Neural progenitor cell (in vitro differentiated cells): ENCODE measurements around the gene PCGF1. TPM values are rescaled to one million over a fixed set of nuclear protein-coding genes. Genes with fewer than 3 reads are reported as not detected.

Experiments
- DNase-seq: peaks from one replicate; pipeline ENCODE4 v3.0.0-alpha.2; 2016; ENCODE audit warnings: low spot score
- H2AFZ ChIP-seq: fragments of 200-600 bp; sonication (generic); replicated peaks from 2 replicates; pipeline ENCODE4 v1.6.1; 2016; ENCODE audit warnings: antibody characterized with exemption
- H3F3A ChIP-seq: fragments of 200-600 bp; sonication (generic); 2 replicates; pipeline ENCODE4 v1.6.1; 2016; ENCODE audit warnings: antibody characterized with exemption, low read depth
- H3K27ac ChIP-seq: fragments of 200-600 bp; sonication (generic); 2 replicates; pipeline ENCODE4 v1.5.1; 2016; ENCODE audit warnings: mild to moderate bottlenecking
- H3K27me3 ChIP-seq: fragments of 200-600 bp; sonication (generic); 2 replicates; pipeline ENCODE4 v1.6.1; 2016; ENCODE audit warnings: mild to moderate bottlenecking, moderate library complexity
- H3K36me3 ChIP-seq: fragments of 200-600 bp; sonication (generic); 2 replicates; pipeline ENCODE4 v1.5.1; 2016
- H3K4me1 ChIP-seq: fragments of 200-600 bp; sonication (generic); 2 replicates; pipeline ENCODE4 v1.6.1; 2016; ENCODE audit warnings: mixed run types
- H3K4me2 ChIP-seq: fragments of 200-600 bp; sonication (generic); 2 replicates; pipeline ENCODE4 v1.6.1; 2016
- H3K4me3 ChIP-seq: fragments of 200-600 bp; sonication (generic); 2 replicates; pipeline ENCODE4 v1.5.1; 2016
- H3K79me2 ChIP-seq: fragments of 200-600 bp; sonication (generic); 2 replicates; pipeline ENCODE4 v1.6.1; 2016; ENCODE audit warnings: low read depth
- H3K9ac ChIP-seq: fragments of 200-600 bp; sonication (generic); 2 replicates; pipeline ENCODE4 v1.6.1; 2016
- H3K9me3 ChIP-seq: fragments of 200-600 bp; sonication (generic); 2 replicates; pipeline ENCODE4 v1.5.1; 2016; ENCODE audit warnings: low read depth
- H4K20me1 ChIP-seq: fragments of 200-600 bp; sonication (generic); 2 replicates; pipeline ENCODE4 v1.6.1; 2016; ENCODE audit warnings: low read depth
- H3K27ac Mint-ChIP-seq: 3 replicates; pipeline ENCODE4 v1.8.0; 2021; ENCODE audit warnings: mixed read lengths
- H3K27me3 Mint-ChIP-seq: 2 replicates; pipeline ENCODE4 v1.8.0; 2022; ENCODE audit warnings: low read depth, mild to moderate bottlenecking, inconsistent platforms, moderate library complexity, mixed read lengths; ENCODE audit not compliant: insufficient read depth
- H3K36me3 Mint-ChIP-seq: 3 replicates; pipeline ENCODE4 v1.8.0; 2021; ENCODE audit warnings: mixed read lengths
- H3K4me1 Mint-ChIP-seq: 3 replicates; pipeline ENCODE4 v1.8.0; 2021; ENCODE audit warnings: mixed read lengths
- H3K4me3 Mint-ChIP-seq: 3 replicates; pipeline ENCODE4 v1.8.0; 2021; ENCODE audit warnings: mild to moderate bottlenecking, moderate library complexity, mixed read lengths
- H3K9me3 Mint-ChIP-seq: 3 replicates; pipeline ENCODE4 v1.8.0; 2020; ENCODE audit warnings: mixed read lengths
- EZH2 ChIP-seq: fragments of 200-600 bp; sonication (generic); IDR thresholded peaks from 2 replicates; pipeline ENCODE4 v1.6.1; 2017; ENCODE audit warnings: antibody characterized with exemption, mild to moderate bottlenecking, moderate library complexity
- EZH2phosphoT487 ChIP-seq: fragments of 200-600 bp; sonication (generic); IDR thresholded peaks from 2 replicates; pipeline ENCODE4 v1.6.1; 2017; ENCODE audit warnings: antibody characterized with exemption
- total RNA-seq: library from RNA; depleted of rRNA; stranded (reverse); fragments of >200 nt; gene quantifications from 2 replicates; pipeline ENCODE4 v1.2.3, GENCODE V29; 2015; ENCODE audit warnings: low replicate concordance
- TF ChIP-seq, protein P1 (sequence below): fragments of 200-600 bp; sonication (generic); IDR thresholded peaks from 2 replicates; pipeline ENCODE4 v1.5.1; 2017; ENCODE audit warnings: antibody characterized with exemption, mild to moderate bottlenecking

Gene PCGF1
- total RNA-seq, 1 donor from 2014 or later = 10.9 TPM

DNA sequence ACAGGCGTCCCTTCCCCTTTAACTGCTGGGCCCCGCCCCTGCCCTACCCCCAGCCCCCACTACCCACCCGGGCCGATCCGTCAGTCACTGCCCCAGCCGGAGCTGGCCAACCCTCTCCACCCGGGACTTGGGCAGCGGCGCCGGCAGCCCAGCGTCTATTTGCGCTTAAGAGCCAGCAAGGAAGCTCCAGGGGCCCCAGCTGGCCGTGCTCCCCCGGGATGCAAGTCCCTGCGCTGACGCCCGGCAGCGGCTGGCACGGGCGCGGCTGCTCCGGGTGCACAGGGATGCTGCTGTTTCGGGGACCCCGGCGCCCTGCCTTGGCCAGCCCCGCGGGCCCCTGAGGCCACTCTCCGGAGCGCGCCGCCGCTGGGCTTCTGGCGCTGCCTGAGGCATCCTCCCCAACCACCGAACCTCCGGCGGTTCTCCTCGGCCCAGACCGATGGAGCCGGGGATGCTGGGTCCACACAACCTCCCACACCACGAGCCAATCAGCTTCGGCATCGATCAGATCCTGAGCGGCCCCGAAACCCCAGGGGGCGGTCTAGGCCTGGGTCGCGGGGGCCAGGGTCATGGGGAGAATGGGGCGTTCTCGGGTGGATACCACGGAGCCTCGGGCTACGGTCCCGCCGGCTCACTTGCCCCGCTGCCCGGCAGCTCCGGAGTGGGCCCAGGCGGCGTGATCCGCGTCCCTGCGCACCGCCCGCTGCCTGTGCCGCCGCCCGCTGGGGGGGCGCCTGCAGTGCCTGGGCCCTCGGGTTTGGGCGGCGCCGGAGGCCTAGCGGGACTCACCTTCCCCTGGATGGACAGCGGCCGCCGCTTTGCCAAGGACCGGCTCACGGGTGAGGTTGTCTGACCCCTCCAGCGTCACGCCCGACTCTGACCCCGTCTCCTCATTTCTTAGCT, 7.1 kb upstream of the PCGF1 start, which contains the start of gene TLX2:
Gene TLX2, plus strand, starts transcription at position 83 of the 903 bp plus-strand sequence. Its CDS starts 357 bp downstream, at position 440.
- H3F3A ChIP-seq = peaks cover 41% of the 10 kb centered on the region
- Mint-ChIP-seq H3K36me3 (peaks cover 5% of the 10 kb centered on the region), H3K4me1 (peaks cover 19% of the 10 kb centered on the region), H3K9me3 (peaks cover 10% of the 10 kb centered on the region), H3K4me3 (peak within 1 kb of the TSS; percentile 70), H3K27me3 (peaks cover 79% of the 10 kb centered on the region), H3K27ac (no peak within 1 kb of the TSS)
- H3K4me3 ChIP-seq = peak within 1 kb of the TSS; percentile 32
- H2AFZ ChIP-seq = no peak within 1 kb of the TSS
- no peaks in the 10 kb centered on the region for H3K9me3 ChIP-seq
- H3K79me2 ChIP-seq = no peaks in the 10 kb centered on the region
- H3K9ac ChIP-seq = no peak within 1 kb of the TSS
- TF ChIP-seq, protein P1, sequence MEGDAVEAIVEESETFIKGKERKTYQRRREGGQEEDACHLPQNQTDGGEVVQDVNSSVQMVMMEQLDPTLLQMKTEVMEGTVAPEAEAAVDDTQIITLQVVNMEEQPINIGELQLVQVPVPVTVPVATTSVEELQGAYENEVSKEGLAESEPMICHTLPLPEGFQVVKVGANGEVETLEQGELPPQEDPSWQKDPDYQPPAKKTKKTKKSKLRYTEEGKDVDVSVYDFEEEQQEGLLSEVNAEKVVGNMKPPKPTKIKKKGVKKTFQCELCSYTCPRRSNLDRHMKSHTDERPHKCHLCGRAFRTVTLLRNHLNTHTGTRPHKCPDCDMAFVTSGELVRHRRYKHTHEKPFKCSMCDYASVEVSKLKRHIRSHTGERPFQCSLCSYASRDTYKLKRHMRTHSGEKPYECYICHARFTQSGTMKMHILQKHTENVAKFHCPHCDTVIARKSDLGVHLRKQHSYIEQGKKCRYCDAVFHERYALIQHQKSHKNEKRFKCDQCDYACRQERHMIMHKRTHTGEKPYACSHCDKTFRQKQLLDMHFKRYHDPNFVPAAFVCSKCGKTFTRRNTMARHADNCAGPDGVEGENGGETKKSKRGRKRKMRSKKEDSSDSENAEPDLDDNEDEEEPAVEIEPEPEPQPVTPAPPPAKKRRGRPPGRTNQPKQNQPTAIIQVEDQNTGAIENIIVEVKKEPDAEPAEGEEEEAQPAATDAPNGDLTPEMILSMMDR = no peak
- TF ChIP-seq EZH2phosphoT487 (peak; percentile 88), EZH2 (peak; percentile 85)
- peaks cover 100% of the 10 kb centered on the region for H3K27me3 ChIP-seq
- peaks cover 26% of the 10 kb centered on the region for H4K20me1 ChIP-seq
- H3K4me2 ChIP-seq = peak within 1 kb of the TSS; percentile 73
- H3K36me3 ChIP-seq = no peaks in the 10 kb centered on the region
- H3K27ac ChIP-seq = no peak within 1 kb of the TSS
- peak; percentile 66 for DNase-seq
- peaks cover 21% of the 10 kb centered on the region for H3K4me1 ChIP-seq

DNA sequence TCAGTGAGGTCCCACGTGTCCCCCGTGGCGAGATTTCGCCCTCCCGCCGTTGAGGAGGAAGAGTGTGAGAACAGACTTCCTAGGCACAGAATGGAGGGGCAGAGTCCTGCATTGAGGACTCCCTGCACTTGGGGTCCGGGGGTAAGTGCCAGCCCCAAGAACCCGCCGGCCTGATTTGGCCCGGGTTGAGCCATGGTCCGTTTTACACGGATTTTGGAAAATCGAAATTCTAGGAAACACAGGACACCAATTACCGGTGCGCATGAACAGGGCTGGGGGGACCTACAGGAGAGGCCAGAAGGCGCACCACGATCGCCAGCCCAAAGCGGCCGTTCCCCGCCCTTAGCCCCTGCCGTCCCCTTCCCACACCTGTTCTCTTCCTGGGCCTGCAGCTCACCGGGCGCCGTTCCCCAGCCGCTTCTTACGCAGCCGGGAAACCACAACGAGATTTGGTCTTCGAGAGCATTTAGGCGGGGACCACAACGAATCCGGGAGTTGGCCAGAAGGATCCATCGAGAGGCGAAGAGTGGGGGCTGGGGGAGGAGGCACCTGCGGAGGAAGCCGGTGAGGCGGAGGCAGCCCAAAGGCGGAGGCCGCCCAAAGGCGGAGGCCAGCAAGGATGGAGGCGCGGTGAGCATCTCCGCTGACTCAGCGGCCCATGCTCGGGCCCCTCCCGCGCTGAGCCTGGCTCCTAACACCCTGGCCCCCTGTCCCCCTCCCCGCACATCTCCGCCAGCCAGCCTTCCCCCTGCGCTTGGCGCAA, 6.3 kb upstream of the PCGF1 start:
- no peak overlapping the region for H3K27ac ChIP-seq
- Mint-ChIP-seq H3K4me1 (peaks cover 19% of the 10 kb centered on the region), H3K9me3 (peaks cover 10% of the 10 kb centered on the region), H3K4me3 (peak overlapping the region; percentile 53), H3K27ac (no peak overlapping the region), H3K27me3 (peaks cover 74% of the 10 kb centered on the region), H3K36me3 (peaks cover 5% of the 10 kb centered on the region)
- TF ChIP-seq EZH2phosphoT487 (peak; percentile 11), EZH2 (peak; percentile 74)
- TF ChIP-seq, protein P1 = no peak
- no peaks in the 10 kb centered on the region for H3K9me3 ChIP-seq
- H3F3A ChIP-seq = peaks cover 48% of the 10 kb centered on the region
- no peak overlapping the region for H2AFZ ChIP-seq
- peak overlapping the region; percentile 32 for H3K4me3 ChIP-seq
- peaks cover 100% of the 10 kb centered on the region for H3K27me3 ChIP-seq
- peaks cover 21% of the 10 kb centered on the region for H3K4me1 ChIP-seq
- H3K4me2 ChIP-seq = peak overlapping the region; percentile 73
- no peak overlapping the region for H3K9ac ChIP-seq
- H4K20me1 ChIP-seq = peaks cover 26% of the 10 kb centered on the region
- H3K79me2 ChIP-seq = no peaks in the 10 kb centered on the region
- peak; percentile 54 for DNase-seq
- H3K36me3 ChIP-seq = no peaks in the 10 kb centered on the region

DNA sequence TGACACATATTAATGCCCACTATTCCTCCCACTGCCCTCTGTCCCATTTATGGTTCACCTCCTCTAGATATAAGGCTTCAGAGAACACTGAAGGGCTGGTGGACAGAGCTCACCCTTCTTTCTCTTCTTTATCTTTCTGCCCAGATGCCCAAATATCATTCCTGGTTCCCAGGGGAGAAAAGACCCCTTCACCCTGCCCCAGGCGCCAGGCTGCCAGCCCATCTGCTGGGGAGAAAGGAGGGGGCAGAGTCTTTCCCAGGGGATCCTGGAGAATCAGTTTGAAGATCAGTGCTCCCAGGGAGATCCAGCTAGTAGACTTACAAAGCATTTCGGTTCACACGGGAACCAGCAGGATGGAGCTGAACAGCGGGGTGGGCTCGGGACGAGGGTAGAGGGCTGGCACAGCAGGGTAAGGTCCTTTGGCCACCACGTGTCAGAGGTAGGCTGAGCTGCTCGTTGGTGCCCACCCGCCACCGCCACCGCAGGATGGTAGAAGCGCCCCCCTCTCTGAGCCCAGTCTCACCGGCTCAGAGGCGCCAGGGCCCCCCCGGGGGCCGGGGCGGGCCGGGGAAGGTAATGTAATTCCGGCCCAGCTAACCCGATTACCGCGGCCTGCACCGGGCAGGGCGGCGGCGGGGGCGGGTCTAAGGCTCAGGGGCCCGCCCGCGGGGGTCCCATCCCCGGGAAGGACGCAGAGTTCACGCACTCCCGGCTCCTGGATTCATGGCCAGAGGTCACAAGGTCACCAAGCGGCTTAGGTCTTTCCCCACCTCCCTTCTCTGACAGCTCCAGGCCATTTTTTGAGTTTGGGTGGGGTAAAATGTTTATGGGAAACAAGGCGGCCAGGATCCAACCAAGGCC, 5.5 kb upstream of the PCGF1 start:
- Histone ChIP-seq H2AFZ (no peak overlapping the region), H3K9ac (no peak overlapping the region), H3K4me2 (peak overlapping the region; percentile 73), H3K79me2 (no peaks in the 10 kb centered on the region), H3K27me3 (peaks cover 100% of the 10 kb centered on the region), H4K20me1 (peaks cover 26% of the 10 kb centered on the region), H3F3A (peaks cover 56% of the 10 kb centered on the region), H3K9me3 (no peaks in the 10 kb centered on the region), H3K36me3 (no peaks in the 10 kb centered on the region), H3K4me3 (peak overlapping the region; percentile 20), H3K27ac (no peak overlapping the region), H3K4me1 (peaks cover 21% of the 10 kb centered on the region)
- Mint-ChIP-seq H3K4me3 (peak overlapping the region; percentile 66), H3K27ac (no peak overlapping the region), H3K9me3 (peaks cover 10% of the 10 kb centered on the region), H3K27me3 (peaks cover 71% of the 10 kb centered on the region), H3K4me1 (peaks cover 25% of the 10 kb centered on the region), H3K36me3 (peaks cover 5% of the 10 kb centered on the region)
- TF ChIP-seq, protein P1 = no peak
- TF ChIP-seq EZH2phosphoT487 = no peak
- no peak for TF ChIP-seq EZH2
- peak; percentile 82 for DNase-seq
